BJ (cell line): ENCODE data around the gene PPFIA2. TPM values are rescaled to one million over a fixed set of nuclear protein-coding genes. Genes with fewer than 3 reads are reported as not detected.

Experiments used
- CTCF ChIA-PET: fragments of 350-600 bp; formaldehyde crosslinking; extraction: SDS; loops from one replicate; lab custom pipeline; 2021; ENCODE audit warnings: antibody characterized with exemption, inconsistent platforms; lab: Yijun Ruan, JAX
- POLR2A ChIA-PET: fragments of 300-600 bp; sonication (Branson Sonifier 250); formaldehyde crosslinking; extraction: SDS; loops from one replicate; lab custom pipeline; 2021; ENCODE audit warnings: antibody characterized with exemption; lab: Charles Lee
- DNase-seq: peaks from one replicate; pipeline ENCODE4 v3.0.0-alpha.2; 2011; ENCODE audit warnings: low read depth
- H3K27me3 ChIP-seq: 2 replicates; pipeline ENCODE4 v1.6.0; 2011; ENCODE audit warnings: low read length; ENCODE audit not compliant: control insufficient read depth, insufficient read depth
- H3K36me3 ChIP-seq: 2 replicates; pipeline ENCODE4 v1.5.1; 2011; ENCODE audit warnings: low read length; ENCODE audit not compliant: control insufficient read depth, insufficient read depth
- H3K4me3 ChIP-seq: 2 replicates; pipeline ENCODE4 v1.5.1; 2011; ENCODE audit warnings: low read depth, mild to moderate bottlenecking, control low read depth, low read length
- CTCF ChIP-seq: IDR thresholded peaks from 2 replicates; pipeline ENCODE4 v1.5.1; 2011; ENCODE audit warnings: low read depth, mild to moderate bottlenecking, control low read depth, inconsistent platforms, low read length, moderate library complexity; ENCODE audit not compliant: insufficient read depth
- polyA plus RNA-seq: library from polyadenylated mRNA; depleted of rRNA; stranded (reverse); fragments of >200 nt; gene quantifications from 2 replicates; pipeline ENCODE4 v1.2.3, GENCODE V29; 2011

PPFIA2 gene
- polyA plus RNA-seq, 1 experiment: not detected

GRCh38 chr12:81518638-81519037 lies 240.5 kb downstream of the PPFIA2 start:
- DNase-seq: no peak
- Histone ChIP-seq H3K36me3 (no peaks in the 10 kb centered on the region), H3K27me3 (no peaks in the 10 kb centered on the region), H3K4me3 (no peak overlapping the region)
- no peak for TF ChIP-seq CTCF
- ChIA-PET CTCF (no interaction called here), POLR2A (no interaction called here)

- Histone ChIP-seq H3K4me3 (no peak overlapping the region), H3K36me3 (no peaks in the 10 kb centered on the region), H3K27me3 (no peaks in the 10 kb centered on the region)
- no peak for DNase-seq
- ChIA-PET CTCF (no interaction called here), POLR2A (no interaction called here)
- TF ChIP-seq CTCF: no peak
These were observed 241.9 kb downstream of the PPFIA2 start for GRCh38 chr12:81517296-81517695.

GRCh38 chr12:81502912-81503695 lies 256.0 kb downstream of the PPFIA2 start:
- no peaks in the 10 kb centered on the region for H3K27me3 ChIP-seq
- CTCF ChIA-PET: no interaction called here
- TF ChIP-seq CTCF: no peak
- POLR2A ChIA-PET: no interaction called here
- no peak overlapping the region for H3K4me3 ChIP-seq
- no peaks in the 10 kb centered on the region for H3K36me3 ChIP-seq
- no peak for DNase-seq

GRCh38 chr12:81500788-81501187 lies 258.4 kb downstream of the PPFIA2 start:
- no peak for TF ChIP-seq CTCF
- CTCF ChIA-PET: no interaction called here
- Histone ChIP-seq H3K4me3 (no peak overlapping the region), H3K36me3 (no peaks in the 10 kb centered on the region), H3K27me3 (no peaks in the 10 kb centered on the region)
- no peak for DNase-seq
- POLR2A ChIA-PET: no interaction called here

GRCh38 chr12:81499809-81500208 lies 259.3 kb downstream of the PPFIA2 start:
- CTCF ChIA-PET: no interaction called here
- POLR2A ChIA-PET: no interaction called here
- H3K27me3 ChIP-seq: no peaks in the 10 kb centered on the region
- DNase-seq: no peak
- H3K36me3 ChIP-seq: no peaks in the 10 kb centered on the region
- no peak overlapping the region for H3K4me3 ChIP-seq
- TF ChIP-seq CTCF: no peak
